Suprapubic skin (tissue), 4 donors: ENCODE data around the gene RFX2. TPM values are rescaled to one million over a fixed set of nuclear protein-coding genes. Genes with fewer than 3 reads are reported as not detected.
"Not testable (repeated sequence)": the region's sequence is repeated elsewhere in the genome, so short reads cannot be mapped to it uniquely, and the experiment has no call there.

ENCODE experiments used
- DNase-seq, 2 donors: peaks; one replicate each; pipeline ENCODE4 v3.0.0-alpha.2; 2019; ENCODE audit warnings: low spot score in 2 of 2
- H3K27ac ChIP-seq: fragments of 200-600 bp; sonication (generic); one replicate; pipeline ENCODE4 v1.5.1; 2019
- H3K27me3 ChIP-seq: fragments of 200-600 bp; sonication (generic); one replicate; pipeline ENCODE4 v1.5.1; 2019
- H3K36me3 ChIP-seq: fragments of 200-600 bp; sonication (generic); one replicate; pipeline ENCODE4 v1.5.1; 2019
- H3K4me1 ChIP-seq: fragments of 200-600 bp; sonication (generic); one replicate; pipeline ENCODE4 v1.5.1; 2019
- H3K4me3 ChIP-seq: fragments of 200-600 bp; sonication (generic); one replicate; pipeline ENCODE4 v1.5.1; 2019; ENCODE audit warnings: mild to moderate bottlenecking
- H3K9me3 ChIP-seq: fragments of 200-600 bp; sonication (generic); one replicate; pipeline ENCODE4 v1.5.1; 2019
- EP300 ChIP-seq: sonication (generic); formaldehyde crosslinking; IDR thresholded peaks from one replicate; pipeline ENCODE4 v1.6.1; 2017; ENCODE audit warnings: antibody characterized with exemption
- POLR2A ChIP-seq, 2 donors: fragments of 450-650 bp; IDR thresholded peaks; one replicate each; pipeline ENCODE4 v1.6.1; 2017; ENCODE audit warnings: antibody characterized with exemption in 2 of 2, mild to moderate bottlenecking in 2 of 2, moderate library complexity in 2 of 2
- POLR2AphosphoS5 ChIP-seq, 3 donors: sonication (generic); formaldehyde crosslinking; IDR thresholded peaks; one replicate each; pipeline ENCODE4 v1.6.1; 2017; ENCODE audit warnings: antibody characterized with exemption in 3 of 3
- WGBS: methylation state at CpG from one replicate; pipeline ENCODE4 v1.1.5; 2018; 5-methylcytosine and 5-hydroxymethylcytosine counted together
- total RNA-seq, 4 donors: library from RNA; depleted of rRNA; stranded (reverse); fragments of >200 nt; gene quantifications; one replicate each; pipeline ENCODE4 v1.1.0, GENCODE V29; 2016
- TF ChIP-seq, protein P1 (sequence below), 2 donors: fragments of 200-600 bp in 1 of 2; fragments of 450-650 bp in 1 of 2; sonication (generic) in 1 of 2; IDR thresholded peaks; one replicate each; pipeline ENCODE4 v1.5.1; 2016 to 2019; ENCODE audit warnings: antibody characterized with exemption in 2 of 2, mild to moderate bottlenecking in 1 of 2, moderate library complexity in 1 of 2

The RFX2 gene
- total RNA-seq, 4 donors from 2014 or later, result 28.8 to 62.0 (median 43.5) TPM

DNA sequence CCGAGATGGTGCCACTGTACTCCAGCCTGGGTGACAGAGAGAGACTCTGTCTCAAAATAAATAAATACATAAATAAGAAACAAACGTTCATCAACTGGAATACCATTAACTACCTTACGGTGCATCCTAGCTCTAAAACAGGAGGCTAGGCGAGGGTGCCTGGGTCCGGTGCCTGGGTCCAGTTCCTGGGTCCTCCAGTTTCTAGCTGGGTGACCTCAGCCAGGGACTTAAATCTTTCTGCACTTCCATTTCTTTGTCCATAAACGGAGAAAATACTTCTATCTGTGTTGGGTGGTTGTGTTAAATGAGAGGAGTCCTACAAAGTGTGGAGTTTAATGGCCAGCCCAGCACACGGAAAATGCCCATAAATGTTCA is 34.0 kb downstream of the RFX2 start:
- H3K4me3 ChIP-seq, result no peak overlapping the region
- peaks cover 50% of the 10 kb centered on the region for H3K4me1 ChIP-seq
- peak overlapping the region; percentile 89 for H3K27ac ChIP-seq
- DNase-seq, result peak in 1 of 2 donors; percentile 58
- H3K9me3 ChIP-seq, result no peaks in the 10 kb centered on the region
- TF ChIP-seq POLR2AphosphoS5 (IDR thresholded peaks at IDR 0.05), result no peak
- TF ChIP-seq, protein P1, sequence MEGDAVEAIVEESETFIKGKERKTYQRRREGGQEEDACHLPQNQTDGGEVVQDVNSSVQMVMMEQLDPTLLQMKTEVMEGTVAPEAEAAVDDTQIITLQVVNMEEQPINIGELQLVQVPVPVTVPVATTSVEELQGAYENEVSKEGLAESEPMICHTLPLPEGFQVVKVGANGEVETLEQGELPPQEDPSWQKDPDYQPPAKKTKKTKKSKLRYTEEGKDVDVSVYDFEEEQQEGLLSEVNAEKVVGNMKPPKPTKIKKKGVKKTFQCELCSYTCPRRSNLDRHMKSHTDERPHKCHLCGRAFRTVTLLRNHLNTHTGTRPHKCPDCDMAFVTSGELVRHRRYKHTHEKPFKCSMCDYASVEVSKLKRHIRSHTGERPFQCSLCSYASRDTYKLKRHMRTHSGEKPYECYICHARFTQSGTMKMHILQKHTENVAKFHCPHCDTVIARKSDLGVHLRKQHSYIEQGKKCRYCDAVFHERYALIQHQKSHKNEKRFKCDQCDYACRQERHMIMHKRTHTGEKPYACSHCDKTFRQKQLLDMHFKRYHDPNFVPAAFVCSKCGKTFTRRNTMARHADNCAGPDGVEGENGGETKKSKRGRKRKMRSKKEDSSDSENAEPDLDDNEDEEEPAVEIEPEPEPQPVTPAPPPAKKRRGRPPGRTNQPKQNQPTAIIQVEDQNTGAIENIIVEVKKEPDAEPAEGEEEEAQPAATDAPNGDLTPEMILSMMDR (IDR thresholded peaks at IDR 0.05), result no peak
- peak in 1 of 2 donors; percentile 28 for TF ChIP-seq POLR2A (IDR thresholded peaks at IDR 0.05)
- no peak for TF ChIP-seq EP300
- 63% methylated on average over 7 of the region's 7 CpGs for WGBS
- H3K36me3 ChIP-seq, result no peaks in the 10 kb centered on the region
- H3K27me3 ChIP-seq, result no peaks in the 10 kb centered on the region

DNA sequence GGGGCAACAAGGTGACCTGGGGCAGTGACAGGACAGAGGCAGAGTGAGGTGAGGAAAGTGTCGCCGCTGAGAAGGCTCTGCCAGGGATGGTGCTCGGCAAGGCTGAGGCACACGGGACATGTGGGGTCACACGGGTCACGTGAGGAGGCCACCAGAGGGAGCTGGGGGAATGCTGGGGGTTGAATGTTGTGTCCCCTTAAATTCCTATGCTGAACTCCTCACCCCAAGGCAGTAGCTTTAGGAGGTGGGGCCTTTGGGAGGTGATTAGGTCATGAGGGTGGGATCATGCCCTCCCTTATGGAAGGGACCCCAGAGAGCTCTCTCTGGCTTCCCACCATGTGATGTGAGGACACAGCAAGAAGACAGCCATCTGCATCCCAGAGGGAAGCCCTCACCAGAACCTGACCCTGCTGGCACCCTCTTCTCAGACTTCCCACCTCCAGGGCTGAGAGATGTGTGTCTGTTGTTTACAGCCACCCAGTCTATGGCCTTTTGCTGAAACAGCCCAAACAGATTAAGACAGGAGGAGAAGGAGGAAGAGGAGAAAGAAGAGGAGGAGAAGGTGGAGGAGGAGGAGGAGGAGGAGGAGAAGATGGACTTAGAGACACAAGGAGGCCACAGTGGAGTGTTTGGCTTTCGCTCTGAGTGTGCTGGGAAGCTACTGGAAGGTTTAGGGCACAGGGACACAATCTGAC is 35.4 kb downstream of the RFX2 start:
- WGBS, result 79% methylated on average over 7 of the region's 7 CpGs
- TF ChIP-seq, protein P1 (IDR thresholded peaks at IDR 0.05), result no peak
- H3K27me3 ChIP-seq, result no peaks in the 10 kb centered on the region
- peak overlapping the region; percentile 89 for H3K27ac ChIP-seq
- no peak overlapping the region for H3K4me3 ChIP-seq
- peak in 1 of 2 donors; percentile 64 for DNase-seq
- no peaks in the 10 kb centered on the region for H3K9me3 ChIP-seq
- H3K36me3 ChIP-seq, result no peaks in the 10 kb centered on the region
- H3K4me1 ChIP-seq, result peaks cover 59% of the 10 kb centered on the region

DNA sequence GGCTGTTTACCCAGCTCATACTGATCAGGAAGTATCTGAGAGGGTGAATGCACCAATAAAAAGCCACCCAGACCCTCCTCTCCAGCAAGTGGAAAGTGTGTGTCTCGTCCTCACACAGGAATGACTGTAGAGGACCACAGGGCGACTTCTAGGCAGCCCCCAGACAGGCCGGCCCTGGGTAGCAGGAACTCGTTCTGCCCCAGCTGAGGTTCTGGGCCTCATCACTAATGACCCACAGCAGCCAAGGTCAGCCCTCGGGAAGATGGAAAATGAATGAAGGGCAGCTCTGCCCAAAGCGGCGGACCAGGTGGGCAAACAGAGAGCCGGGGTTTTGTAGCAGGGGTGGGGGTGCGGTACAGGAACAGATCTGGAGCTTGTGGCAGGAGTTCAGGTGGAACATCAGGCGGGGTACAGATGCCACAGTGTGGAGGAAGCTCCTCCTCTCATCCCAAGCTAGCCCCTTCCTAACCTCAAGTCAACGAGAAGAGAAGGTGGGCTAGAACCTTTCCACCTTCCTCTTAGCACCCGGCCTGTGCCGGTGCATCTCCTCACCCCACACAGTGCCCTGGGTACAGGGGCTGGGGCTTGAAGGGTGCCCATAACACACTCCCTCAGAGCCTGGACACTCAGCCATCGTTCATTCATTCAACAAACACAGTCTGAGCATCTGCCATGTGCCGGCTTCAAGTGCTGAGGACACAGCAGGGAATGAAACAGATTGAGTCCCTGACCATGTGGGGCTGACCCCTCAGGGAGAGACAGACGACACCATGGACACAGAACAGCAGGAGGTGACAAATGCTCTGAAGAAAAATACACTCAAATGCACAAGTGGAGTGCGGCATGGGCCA is 36.2 kb downstream of the RFX2 start:
- TF ChIP-seq, protein P1 (IDR thresholded peaks at IDR 0.05), result no peak
- TF ChIP-seq EP300 (no peak), POLR2AphosphoS5 (IDR thresholded peaks at IDR 0.05) (no peak), POLR2A (IDR thresholded peaks at IDR 0.05) (no peak)
- DNase-seq, result peak in 1 of 2 donors; percentile 63
- Histone ChIP-seq H3K4me3 (no peak overlapping the region), H3K27ac (peak overlapping the region; percentile 89), H3K27me3 (no peaks in the 10 kb centered on the region), H3K4me1 (peaks cover 59% of the 10 kb centered on the region), H3K36me3 (no peaks in the 10 kb centered on the region), H3K9me3 (no peaks in the 10 kb centered on the region)
- WGBS, result 87% methylated on average over 15 of the region's 17 CpGs

DNA sequence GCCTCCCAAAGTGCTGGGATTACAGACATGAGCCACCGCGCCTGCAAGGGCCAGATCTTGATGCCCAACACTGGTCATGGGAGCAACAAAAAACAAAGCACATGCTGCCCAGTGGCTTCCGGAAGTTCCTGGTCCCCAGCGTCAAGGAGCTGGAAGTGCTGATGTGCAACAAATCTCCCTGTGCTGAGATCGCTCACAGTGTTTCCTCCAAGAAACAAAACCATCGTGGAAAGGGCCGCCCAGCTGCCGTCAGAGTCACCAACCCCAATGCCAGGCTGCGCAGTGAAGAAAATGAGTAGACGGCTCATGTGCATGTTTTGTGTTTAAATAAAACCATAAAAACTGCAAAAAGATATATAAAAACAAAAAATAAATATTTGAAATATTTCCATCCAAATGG is 37.1 kb downstream of the RFX2 start:
- not testable (repeated sequence) for H3K4me3 ChIP-seq, DNase-seq, H3K27ac ChIP-seq, H3K36me3 ChIP-seq, H3K27me3 ChIP-seq, H3K9me3 ChIP-seq
- H3K4me1 ChIP-seq, result peaks cover 61% of the 10 kb centered on the region
- WGBS, result 93% methylated on average over 10 of the region's 10 CpGs

GRCh38 chr19:6071875-6072274 is 38.4 kb downstream of the RFX2 start:
- TF ChIP-seq, protein P1 (IDR thresholded peaks at IDR 0.05), result no peak
- TF ChIP-seq EP300 (no peak), POLR2A (IDR thresholded peaks at IDR 0.05) (no peak), POLR2AphosphoS5 (IDR thresholded peaks at IDR 0.05) (no peak)
- H3K4me1 ChIP-seq, result peaks cover 66% of the 10 kb centered on the region

More at GRCh38 chr19:6071875-6072274, 38.4 kb downstream of the RFX2 start:
- no peak for DNase-seq
- Histone ChIP-seq H3K27ac (peak overlapping the region; percentile 69), H3K4me3 (no peak overlapping the region), H3K36me3 (no peaks in the 10 kb centered on the region), H3K27me3 (no peaks in the 10 kb centered on the region), H3K9me3 (no peaks in the 10 kb centered on the region)
- WGBS, result 81% methylated on average over 8 of the region's 8 CpGs
